DMS 273 (cell line): ENCODE results near the gene GOLT1B.

Source experiments
- DNase-seq: peaks from one replicate; lab custom pipeline; 2025; ENCODE audit not compliant: unreplicated experiment; lab: John Stamatoyannopoulos, UW

Gene GOLT1B

GRCh38 chr12:21521541-21521940 is 20.0 kb downstream of the GOLT1B start:
- no peak for DNase-seq

- DNase-seq, result no peak
Measured at GRCh38 chr12:21523148-21523547, 21.6 kb downstream of the GOLT1B start.

DNA sequence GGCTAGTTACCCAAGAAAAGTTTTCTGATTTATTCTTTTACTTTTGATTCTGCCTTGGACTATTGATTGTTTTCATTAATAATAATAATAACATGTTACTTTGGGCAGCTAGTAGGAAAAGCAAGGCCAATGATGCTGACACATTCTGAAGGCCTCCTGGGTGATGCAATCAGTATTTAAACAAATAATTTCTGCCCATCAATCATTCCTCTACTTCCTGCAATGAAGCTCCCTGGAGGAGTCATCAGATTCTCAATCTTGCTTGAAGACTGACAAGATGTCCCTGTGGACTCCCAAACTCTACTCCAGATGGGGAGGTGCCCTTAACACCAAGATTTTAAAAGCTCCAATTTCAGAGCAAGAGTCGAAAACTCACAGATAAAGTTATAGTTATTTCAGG is 24.5 kb downstream of the GOLT1B start, which contains the start of gene SPX:
SPX (plus strand) TSS at position 244 of the 400 bp plus-strand sequence. CDS start 177 bp downstream, outside the sequence.
- DNase-seq, result no peak

DNA sequence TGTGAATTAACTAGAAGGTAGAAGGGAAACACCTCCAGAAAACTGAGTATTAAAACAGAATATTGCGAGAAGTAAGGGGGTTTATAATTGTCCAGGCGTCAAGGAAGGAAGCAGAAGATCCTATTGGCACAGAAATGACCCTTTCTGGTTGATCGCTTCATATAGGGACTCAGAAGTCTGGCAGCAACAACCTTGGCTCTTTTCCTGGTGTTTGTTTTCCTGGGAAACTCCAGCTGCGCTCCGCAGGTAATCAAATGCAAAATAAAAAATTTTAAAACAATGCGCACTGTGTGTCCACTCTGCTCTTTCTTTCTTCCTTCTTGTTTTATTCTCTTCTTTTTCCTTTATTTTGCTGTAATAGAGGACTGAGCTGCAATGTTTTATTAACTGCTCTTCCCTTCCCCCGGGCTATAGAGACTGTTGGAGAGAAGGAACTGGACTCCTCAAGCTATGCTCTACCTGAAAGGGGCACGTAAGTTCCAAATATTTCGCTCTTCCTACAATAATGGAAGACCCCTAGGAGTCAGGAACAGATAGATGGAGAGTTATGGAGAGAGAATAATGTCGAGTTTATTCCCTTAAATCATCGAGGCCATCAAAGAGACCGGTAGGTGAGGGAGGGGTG is 25.2 kb downstream of the GOLT1B start:
- DNase-seq, result no peak

GRCh38 chr12:21527451-21528180 is 26.0 kb downstream of the GOLT1B start:
- peak; percentile 64 for DNase-seq

GRCh38 chr12:21528953-21529352 is 27.4 kb downstream of the GOLT1B start:
- peak; percentile 2 for DNase-seq

GRCh38 chr12:21529456-21529855 is 27.9 kb downstream of the GOLT1B start:
- DNase-seq, result no peak

- DNase-seq, result no peak
Measured at GRCh38 chr12:21538061-21538653, 36.6 kb downstream of the GOLT1B start.

- no peak for DNase-seq
Measured at GRCh38 chr12:21539797-21540196, 38.2 kb downstream of the GOLT1B start.

DNA sequence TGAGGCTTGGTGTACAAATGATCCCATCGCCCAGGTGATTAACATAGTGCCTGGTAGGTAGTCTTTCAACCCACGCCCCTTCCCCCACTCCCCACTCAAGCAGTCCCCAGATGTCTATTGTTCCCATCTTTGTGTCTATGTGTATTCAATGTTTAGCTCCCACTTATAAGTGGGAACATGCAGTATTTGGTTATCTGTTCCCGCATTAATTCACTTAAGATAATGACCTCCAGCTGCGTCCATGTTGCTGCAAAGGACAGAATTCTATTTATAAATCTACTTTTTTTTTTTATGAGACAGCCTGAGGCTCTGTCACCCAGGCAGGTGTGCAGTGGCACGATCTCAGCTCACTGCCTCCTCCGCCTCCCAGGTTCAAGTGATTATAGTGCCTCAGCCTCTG is 40.2 kb downstream of the GOLT1B start:
- DNase-seq, result no peak

- DNase-seq, result no peak
Measured at GRCh38 chr12:21542403-21542802, 40.8 kb downstream of the GOLT1B start.

DNA sequence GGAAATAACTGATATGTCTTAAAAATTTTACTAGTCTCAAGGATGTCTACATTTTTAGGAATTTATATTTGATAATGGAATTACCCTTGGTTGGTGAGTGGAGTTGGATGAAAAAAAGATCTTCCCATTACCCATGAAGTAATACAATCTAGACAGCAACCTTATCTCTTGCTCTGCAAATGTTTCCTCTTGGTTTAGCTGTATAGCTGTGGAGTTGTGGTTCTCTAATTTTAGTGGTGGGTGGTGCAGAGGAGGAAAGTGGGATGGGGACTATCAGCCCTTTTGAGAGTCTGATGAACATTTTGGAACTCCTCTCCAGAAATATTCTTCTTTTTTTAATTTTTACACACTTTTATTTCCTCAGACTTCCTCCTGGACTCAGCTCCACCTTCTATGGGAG is 41.6 kb downstream of the GOLT1B start:
- DNase-seq, result no peak

- no peak for DNase-seq
Measured at GRCh38 chr12:21545557-21545956, 44.0 kb downstream of the GOLT1B start.

DNA sequence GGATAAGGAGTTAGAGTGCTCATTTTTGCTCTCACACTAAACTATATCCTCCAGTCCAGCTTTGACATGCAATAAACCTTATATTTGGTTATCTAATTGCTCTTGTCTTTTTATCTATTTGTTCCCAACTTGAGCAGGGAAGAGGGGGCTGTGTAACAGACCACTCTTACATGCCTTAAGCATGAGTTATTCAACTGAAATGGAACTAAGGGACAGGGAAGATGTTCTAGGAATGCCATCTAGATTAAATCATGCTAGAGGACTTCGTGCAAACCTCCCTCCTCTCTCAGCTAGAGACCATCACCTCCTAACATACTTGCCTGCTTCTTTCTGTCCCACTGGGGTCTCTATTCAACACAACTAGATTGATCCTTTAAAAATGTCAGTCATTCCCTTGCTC is 45.1 kb downstream of the GOLT1B start:
- no peak for DNase-seq

GRCh38 chr12:21547437-21547836 is 45.8 kb downstream of the GOLT1B start:
- no peak for DNase-seq

- DNase-seq, result no peak
Measured at GRCh38 chr12:21551841-21552465, 50.4 kb downstream of the GOLT1B start.

DNA sequence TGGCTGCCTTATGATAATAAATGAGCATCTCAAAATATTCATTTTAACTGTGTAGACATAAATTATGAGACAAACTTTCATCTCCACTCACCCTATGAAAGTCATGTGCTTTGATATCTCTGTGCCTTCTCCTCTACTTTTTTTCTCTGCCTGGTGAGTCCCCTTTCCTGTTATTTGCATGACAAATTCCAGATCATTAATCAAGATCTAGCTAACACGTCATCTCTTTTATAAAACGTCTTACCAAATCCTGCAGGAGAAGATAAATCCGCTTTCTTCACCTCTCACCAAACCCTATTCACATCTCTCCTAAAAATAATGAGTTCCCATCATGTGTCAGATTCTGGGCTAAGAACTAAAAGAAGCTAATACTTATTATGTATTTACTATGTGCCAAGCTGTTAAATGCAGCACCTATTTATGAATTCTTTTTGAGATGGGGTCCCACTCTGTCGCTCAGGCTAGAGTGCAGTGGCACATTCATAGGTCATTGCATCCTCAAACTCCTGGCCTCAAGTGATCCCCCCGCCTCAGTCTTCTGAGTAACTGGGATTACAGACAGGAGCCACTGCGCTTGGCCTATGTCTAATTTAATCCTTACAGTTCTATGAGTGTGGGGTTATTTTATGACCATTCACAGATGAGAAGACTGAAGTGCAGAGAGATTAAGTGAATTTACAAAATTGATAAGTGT is 51.2 kb downstream of the GOLT1B start:
- no peak for DNase-seq

GRCh38 chr12:21553329-21553675 is 51.7 kb downstream of the GOLT1B start:
- DNase-seq, result no peak

DNA sequence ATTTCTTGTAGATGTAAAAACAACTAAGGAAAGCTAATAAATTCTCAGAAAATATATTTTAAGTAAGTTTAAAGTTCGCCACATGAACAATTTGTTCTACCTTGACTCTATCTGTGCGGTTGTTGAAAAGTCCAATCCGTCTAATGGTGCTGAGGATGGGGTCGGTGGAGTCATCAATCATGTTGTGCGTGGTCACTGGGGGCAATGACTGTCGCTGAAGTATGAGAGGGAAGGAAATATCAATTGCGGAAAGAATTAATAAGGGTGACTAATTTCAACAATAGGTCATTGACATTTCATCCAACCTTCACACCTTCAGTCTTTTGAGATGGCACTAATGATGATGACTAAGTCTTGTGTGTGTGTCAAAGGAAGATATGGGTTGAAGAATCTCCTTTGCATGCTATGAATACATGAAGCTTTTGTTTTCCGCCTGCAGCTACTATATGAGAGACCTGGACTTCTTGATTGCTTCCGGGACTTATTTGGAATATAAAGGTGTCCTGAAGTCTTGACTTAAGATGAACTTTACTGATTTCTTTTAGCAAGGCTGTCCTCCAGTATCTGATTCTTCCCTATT is 56.6 kb downstream of the GOLT1B start:
- no peak for DNase-seq

- DNase-seq, result no peak
Measured at GRCh38 chr12:21559855-21560569, 58.4 kb downstream of the GOLT1B start.
